ENCODE results near the gene UCKL1.

UCKL1 gene

GRCh38 chr20:63929071-63929470 is 27.1 kb downstream of the UCKL1 start:
- no peaks in the 10 kb centered on the region for H3K4me1 ChIP-seq

DNA sequence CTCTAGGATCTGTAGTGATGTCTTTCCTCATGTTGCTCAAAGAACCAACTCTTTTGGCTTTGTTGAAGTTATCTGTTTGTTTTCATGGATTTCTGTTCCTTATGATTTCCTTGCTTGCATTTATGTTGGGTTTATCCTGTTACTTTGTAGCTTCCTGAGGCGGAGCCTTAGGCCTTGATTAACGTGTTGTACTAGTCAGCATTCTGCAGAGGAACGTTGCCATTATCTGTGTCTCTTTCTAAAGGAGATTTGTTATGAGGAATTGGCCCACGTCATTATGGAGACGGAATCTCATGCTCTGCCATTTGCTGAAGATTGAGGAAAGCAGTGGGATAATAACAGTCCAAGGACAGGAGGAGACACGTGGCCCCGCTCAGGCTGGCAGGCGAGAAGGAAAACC is 29.9 kb downstream of the UCKL1 start:
- no peak for DNase-seq
- no peaks in the 10 kb centered on the region for H3K27me3 ChIP-seq
- no peak overlapping the region for H3K4me3 ChIP-seq (ENCODE audit: low read depth, low read length)
- H3K36me3 ChIP-seq: peaks cover 48% of the 10 kb centered on the region
- H3K4me1 ChIP-seq: no peaks in the 10 kb centered on the region
- no peaks in the 10 kb centered on the region for H3K9me3 ChIP-seq
- TF ChIP-seq CTCF (IDR thresholded peaks at IDR 0.05; ENCODE audit: low read depth, low read length): no peak

More at GRCh38 chr20:63929071-63929470, 27.1 kb downstream of the UCKL1 start:
- Histone ChIP-seq H3K27me3 (no peaks in the 10 kb centered on the region), H3K36me3 (peaks cover 64% of the 10 kb centered on the region), H3K9me3 (no peaks in the 10 kb centered on the region), H3K4me3 (ENCODE audit: low read depth, low read length) (no peak overlapping the region)
- no peak for TF ChIP-seq CTCF (IDR thresholded peaks at IDR 0.05; ENCODE audit: low read depth, low read length)
- no peak for DNase-seq

DNA sequence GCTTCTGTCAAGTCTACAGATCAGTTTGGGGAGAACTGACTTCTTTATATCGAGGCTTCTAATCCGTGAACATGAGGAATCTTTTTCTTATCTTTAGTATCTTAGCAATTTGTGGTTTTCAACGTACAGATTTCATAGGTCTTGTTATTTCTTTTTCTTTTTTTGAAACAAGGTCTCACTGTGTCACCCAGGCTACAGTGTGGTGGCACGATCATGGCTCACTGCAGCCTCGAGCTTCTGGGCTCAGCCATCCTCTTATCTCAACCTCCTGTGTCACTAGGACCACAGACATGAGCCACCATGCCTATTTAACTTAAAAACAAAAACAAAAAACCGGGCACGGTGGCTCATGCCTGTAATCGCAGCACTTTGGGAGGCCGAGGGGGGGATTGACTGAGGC is 32.0 kb downstream of the UCKL1 start:
- TF ChIP-seq CTCF (IDR thresholded peaks at IDR 0.05; ENCODE audit: low read depth, low read length): no peak
- Histone ChIP-seq H3K4me1 (no peaks in the 10 kb centered on the region), H3K27me3 (no peaks in the 10 kb centered on the region), H3K9me3 (no peaks in the 10 kb centered on the region), H3K36me3 (peaks cover 34% of the 10 kb centered on the region), H3K4me3 (ENCODE audit: low read depth, low read length) (no peak overlapping the region)
- no peak for DNase-seq

DNA sequence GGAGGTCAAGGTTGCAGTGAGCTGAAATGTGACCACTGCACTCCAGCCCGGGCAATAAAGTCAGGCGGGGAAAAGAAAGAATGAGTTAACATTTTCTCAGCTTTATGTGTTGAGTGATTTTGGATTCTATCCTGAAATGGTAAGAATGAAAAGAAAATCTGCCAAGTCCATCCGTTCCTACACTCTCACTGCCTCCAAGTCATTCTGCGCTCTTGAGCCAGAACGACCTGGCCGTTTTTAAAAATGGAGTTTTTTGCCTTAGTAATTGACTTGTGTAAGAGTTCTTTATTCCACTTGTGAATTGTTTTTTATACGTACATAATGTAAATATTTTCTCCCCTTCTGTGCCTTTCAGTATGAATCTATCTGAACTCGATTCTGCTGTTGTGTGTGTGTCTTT is 32.6 kb downstream of the UCKL1 start:
- Histone ChIP-seq H3K27me3 (no peaks in the 10 kb centered on the region), H3K36me3 (peaks cover 28% of the 10 kb centered on the region), H3K9me3 (no peaks in the 10 kb centered on the region), H3K4me1 (no peaks in the 10 kb centered on the region), H3K4me3 (ENCODE audit: low read depth, low read length) (no peak overlapping the region)
- no peak for DNase-seq
- no peak for TF ChIP-seq CTCF (IDR thresholded peaks at IDR 0.05; ENCODE audit: low read depth, low read length)

- DNase-seq: no peak
- TF ChIP-seq CTCF (IDR thresholded peaks at IDR 0.05; ENCODE audit: low read depth, low read length): no peak
- peaks cover 3% of the 10 kb centered on the region for H3K36me3 ChIP-seq
Observed at GRCh38 chr20:63920226-63920625, 36.0 kb downstream of the UCKL1 start.

GRCh38 chr20:63919130-63919529 is 37.1 kb downstream of the UCKL1 start:
- no peak for DNase-seq
- Histone ChIP-seq H3K27me3 (no peaks in the 10 kb centered on the region), H3K9me3 (no peaks in the 10 kb centered on the region; the same call in 1 of the 2 replicates), H3K4me1 (no peaks in the 10 kb centered on the region), H3K36me3 (peaks cover 8% of the 10 kb centered on the region; the same call in 1 of the 2 replicates), H3K4me3 (ENCODE audit: low read depth, low read length) (no peak overlapping the region)
- no peak for TF ChIP-seq CTCF (IDR thresholded peaks at IDR 0.05; ENCODE audit: low read depth, low read length)

More at GRCh38 chr20:63920226-63920625, 36.0 kb downstream of the UCKL1 start:
- Histone ChIP-seq H3K4me3 (ENCODE audit: low read depth, low read length) (no peak overlapping the region), H3K4me1 (no peaks in the 10 kb centered on the region), H3K27me3 (no peaks in the 10 kb centered on the region), H3K9me3 (no peaks in the 10 kb centered on the region; the same call in 1 of the 2 replicates)
